T-helper 22 cell (primary cell): ENCODE results near the gene HNMT.
"Not testable (repeated sequence)": the region's sequence is repeated elsewhere in the genome, so short reads cannot be mapped to it uniquely, and the experiment has no call there.

Experiments used
- DNase-seq: peaks from one replicate; pipeline ENCODE4 v3.0.0-alpha.2; 2020; ENCODE audit warnings: low read depth

The HNMT gene

GRCh38 chr2:138012968-138013367 is 48.7 kb downstream of the HNMT start:
- no peak for DNase-seq

GRCh38 chr2:138013639-138014038 is 49.4 kb downstream of the HNMT start:
- no peak for DNase-seq

DNA sequence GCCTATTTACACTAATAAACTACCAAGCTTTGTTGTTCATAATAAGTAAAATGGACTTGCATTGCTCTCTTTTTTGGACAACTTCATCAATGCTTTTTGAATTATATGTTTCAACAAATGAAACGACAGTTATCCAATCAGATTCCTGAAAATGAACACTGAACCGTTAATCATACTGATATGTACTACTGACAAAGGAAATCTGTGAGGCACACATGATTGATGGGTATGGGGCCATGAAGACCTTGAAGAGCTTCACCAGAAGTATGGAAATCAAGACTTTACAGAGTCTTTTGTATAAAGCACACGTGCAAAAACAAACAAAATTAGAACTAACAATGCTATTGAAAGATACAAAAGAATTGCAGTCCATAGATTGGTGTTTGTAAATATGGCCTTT is 51.2 kb downstream of the HNMT start:
- DNase-seq = no peak

DNA sequence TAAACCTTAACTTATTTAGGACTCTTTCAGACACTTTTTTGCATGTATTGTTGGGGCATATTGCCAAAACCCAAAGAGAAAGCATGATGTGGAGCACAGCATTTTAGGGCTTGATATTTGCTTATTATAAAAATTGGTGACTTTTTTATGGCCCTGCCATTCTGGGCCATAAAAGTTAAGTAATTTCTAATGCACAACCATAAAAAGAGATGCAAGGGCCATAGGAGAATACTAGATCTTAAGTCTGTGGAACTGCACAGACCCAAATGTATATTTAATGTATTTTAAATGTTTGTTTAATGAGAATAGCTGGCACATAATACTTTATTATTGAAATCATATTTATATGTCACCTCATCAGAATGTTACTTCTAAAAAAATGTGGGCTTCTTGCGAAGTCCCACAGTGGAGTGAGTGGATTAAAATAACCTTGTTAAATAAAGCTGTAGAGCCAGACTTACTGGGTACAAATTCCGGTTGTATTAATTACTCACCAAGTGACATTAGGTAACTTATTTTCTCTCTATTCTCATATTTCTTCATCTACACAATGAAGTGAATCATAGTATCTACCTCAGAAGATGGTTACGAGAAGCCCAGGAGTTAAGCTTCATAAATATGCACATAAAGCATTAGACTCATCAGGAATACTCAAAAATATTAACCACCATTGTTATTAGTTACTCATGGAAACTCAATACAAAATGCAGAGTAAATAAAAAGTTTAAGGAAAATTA is 52.2 kb downstream of the HNMT start:
- no peak for DNase-seq

DNA sequence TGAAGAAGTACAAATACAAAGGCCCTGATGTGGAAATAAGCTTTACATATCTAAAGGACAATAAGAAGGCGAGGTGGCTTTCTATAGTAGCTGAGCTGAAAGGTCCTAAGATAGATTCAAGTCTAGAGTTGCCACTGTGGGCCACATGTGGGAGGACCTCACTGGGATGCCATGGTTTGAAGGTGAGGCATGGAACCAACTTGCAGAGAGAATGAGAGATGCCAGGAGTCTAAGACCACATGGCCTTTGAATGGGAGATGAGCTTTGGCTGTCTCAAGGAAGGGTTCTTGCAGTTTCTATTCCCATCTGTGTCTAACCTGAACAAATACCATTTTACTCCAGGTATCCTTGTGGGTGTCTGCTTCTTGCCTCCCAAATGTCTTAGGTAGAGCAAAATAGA is 53.6 kb downstream of the HNMT start:
- no peak for DNase-seq

DNA sequence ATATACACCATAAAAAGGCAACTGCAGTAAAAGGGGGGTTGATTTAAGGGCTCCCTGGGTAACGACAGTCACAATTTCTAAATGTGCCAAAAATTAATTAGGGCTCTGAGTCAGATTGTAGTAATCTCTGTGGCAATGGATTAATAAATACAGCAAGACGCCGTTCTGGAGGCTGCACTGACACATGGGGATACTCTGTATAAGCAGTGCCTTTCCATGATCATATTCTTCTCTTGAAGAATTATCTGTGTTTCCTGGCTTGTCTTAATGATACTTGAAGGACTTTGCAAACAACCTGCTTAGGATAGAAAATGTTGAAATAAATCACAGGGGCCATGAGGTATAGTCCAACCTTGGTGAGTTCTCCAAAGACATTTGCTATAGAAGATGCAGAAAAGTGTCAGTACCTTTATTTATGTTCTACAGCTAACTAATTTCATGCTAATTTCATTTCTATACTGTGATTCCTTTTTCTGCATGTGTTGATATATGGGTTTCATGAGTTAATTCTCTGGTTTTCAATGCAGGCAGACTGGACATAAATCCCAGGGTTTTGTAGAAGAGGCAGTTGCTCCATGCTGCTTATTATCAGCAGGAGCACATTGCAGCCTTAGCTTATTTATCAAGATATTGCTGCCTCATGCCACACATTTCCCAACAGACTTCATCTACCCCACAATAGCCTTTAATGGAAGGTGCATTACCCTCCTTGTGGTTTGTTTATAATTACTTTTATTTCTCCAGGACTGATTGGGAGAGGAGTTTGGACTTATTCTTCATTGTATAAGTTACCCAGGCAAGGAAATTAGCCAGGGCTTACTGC is 54.8 kb downstream of the HNMT start:
- DNase-seq = no peak

DNA sequence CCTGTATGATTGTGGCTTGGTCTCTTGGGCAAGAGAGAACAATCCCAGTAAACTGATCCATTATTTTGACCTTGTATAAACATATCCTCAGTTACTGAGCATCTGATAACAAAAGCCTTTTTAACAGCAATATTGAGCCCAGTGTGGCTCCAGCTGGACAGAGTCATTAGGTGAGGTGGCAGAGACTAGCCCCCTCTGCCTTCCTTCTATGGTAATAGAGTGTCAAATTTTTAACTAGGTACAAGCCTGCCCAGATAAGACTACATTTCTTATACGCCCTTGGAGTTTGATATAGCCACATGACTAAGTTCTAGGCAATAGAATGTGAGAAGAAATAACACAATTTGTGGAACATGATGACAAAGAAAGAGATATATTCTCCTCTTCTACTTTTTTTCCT is 56.2 kb downstream of the HNMT start:
- DNase-seq = no peak

GRCh38 chr2:138021154-138021553 is 56.9 kb downstream of the HNMT start:
- DNase-seq = no peak

DNA sequence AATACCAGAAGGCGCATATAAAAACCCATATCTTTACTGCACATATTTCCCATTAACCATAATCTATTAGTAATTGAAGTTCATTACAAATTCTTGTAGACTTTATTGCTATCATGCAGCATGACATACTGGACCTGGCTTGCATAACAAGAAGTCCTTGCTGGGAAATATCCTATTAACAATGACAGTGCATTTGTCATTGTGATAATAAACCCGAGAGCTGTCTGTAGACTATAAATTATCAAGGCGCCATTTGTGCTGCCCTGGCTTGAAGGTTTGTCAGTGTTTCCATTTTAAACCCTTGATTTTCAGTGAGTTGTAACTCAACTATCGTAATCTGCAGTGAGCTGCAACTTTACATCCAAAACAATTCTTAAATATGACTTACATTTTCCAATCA is 59.0 kb downstream of the HNMT start:
- no peak for DNase-seq

- DNase-seq = no peak
Observed at GRCh38 chr2:138023976-138024375, 59.7 kb downstream of the HNMT start.

DNA sequence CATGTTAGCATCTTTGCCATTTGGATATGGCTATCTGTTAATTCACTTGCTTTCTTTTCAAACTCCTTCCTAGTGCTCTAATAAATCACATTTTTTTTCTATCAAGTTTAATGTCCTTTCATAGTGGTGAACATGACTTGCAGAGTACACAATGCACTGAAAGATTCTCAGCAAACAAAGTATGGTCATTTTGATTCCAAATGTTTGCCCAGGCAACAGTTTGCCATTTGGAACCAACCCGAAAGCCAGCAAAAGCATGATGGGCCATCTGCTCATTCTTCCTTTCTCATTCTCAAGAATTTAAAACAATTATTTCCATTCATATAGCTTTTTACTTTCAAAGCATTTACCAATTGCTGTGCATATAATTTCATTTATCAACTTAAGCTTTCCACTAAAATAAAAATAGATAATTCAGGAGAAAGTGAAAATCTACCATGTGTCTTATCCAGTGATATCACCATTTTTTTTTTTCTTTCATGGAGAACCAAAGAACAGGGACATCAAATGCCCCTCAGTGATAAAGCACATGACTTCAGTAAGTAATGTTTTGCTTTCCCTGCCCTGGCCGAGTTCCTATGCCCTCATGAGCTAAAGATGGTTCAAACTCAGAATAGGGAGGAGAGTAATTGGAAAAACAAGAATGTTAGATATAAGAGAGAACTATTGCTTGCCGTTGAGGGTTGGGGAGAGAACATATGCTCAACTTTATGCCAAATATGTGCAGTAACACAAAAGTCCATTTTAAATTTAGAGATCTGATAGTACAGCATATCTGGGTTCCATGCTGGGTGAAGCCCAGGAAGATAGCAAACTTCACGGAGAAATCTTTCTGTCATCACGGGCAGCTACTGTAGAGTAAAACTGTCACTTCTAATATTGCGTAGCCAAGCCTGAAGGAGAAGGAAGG is 62.1 kb downstream of the HNMT start:
- DNase-seq = no peak

GRCh38 chr2:138028538-138028937 is 64.3 kb downstream of the HNMT start:
- no peak for DNase-seq

DNA sequence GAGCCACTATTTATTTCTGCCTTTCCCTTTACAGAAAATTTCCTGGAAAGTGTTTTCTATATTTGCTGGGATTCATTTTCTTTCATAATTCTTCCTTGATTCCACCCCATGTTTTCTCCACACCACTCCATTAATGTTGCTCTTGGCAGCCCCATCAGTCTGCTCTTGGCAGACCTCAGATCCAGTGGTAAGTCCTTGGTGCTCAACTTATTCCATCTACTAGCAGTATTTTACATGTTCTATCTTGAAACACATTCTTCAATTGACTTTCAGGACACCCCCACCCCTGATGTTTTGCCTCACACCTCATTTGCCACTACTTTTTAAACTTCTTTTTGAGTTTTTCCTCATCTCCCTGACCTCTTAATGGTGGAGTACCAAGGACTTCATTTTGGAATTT is 65.0 kb downstream of the HNMT start:
- no peak for DNase-seq

DNA sequence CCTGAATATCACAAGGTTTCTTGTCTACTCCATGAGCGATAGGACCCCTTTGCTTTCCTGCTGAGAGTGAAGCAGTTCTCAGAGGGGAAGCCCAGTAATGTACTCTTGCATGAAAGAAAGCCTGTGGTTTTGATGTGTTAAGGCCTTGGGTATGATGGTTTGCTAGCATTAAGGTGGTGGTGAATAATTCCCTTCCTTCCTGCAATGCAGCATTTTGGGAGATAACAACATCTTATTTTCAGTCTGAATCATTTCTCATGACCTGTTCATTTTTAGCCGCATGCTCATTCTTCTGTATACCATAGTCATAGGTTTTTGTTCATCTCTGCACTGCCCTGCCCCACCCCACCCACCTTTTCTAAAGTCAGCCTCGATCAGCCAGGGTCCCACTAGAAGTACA is 66.2 kb downstream of the HNMT start:
- DNase-seq = no peak

GRCh38 chr2:138032334-138032733 is 68.1 kb downstream of the HNMT start:
- DNase-seq = no peak

DNA sequence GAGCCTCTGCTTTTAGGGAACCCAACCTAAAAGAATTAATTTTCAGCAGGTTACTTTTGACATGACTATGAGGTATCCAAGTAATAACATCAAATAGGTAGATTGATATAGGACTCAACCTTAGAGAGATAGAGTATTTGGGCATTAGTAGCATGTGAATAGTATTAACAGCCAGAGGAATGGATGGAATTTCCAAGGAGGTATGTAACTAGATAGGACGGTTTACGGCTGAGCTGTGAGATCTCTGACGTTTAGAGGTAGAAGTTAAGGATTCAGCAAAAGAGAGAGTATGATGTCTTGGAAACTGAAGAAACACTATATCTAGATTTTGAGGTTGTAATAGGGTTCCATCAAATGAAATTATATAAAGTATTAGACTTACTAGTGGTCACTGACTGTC is 70.3 kb downstream of the HNMT start:
- no peak for DNase-seq

DNA sequence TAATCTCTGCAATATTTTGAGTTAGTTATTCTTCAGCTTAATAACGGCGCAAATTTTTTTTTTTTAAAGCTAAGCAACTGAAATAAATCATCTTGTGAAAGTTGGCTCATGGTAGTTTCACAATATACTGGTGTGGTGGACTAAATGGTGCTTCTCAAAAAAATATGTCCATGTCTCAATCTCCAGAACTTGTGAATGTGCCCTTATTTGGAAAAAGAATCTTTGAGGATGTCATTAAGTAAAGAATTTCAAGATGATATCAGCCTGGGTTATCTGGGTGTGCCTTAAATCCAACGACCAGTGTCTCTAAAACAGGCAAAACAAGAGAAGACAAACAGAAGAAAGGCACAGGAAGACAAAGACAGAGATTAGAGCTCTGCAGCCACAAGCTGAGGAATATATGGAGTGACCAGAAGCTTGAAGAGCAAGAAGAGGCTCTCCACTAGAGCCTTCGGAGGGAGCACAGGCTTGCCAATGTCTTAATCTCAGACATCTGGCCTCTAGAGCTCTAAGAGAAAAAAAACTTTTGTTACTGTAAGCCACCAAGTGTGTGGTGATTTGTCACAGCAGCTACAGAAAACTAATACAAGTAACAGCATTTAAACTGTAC is 71.4 kb downstream of the HNMT start:
- no peak for DNase-seq

DNA sequence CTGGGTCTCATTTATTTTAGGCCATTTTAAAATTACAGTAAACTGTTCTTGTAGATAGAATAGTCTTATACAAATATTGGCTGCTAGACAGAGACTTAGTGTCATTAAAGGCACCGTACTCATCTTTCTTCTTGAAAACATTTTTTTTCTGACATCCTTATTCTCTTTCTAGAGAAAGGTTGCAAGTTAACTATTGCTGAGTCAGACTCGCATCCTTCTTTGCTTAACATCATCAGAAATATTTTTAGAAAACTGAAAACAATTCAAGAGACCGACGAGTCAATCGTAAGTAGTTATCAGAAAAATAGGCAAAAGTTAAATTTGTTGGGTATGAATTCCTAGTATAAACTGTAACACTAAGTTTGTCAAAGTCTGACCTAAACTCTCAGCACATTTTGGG is 72.2 kb downstream of the HNMT start:
- DNase-seq = no peak

DNA sequence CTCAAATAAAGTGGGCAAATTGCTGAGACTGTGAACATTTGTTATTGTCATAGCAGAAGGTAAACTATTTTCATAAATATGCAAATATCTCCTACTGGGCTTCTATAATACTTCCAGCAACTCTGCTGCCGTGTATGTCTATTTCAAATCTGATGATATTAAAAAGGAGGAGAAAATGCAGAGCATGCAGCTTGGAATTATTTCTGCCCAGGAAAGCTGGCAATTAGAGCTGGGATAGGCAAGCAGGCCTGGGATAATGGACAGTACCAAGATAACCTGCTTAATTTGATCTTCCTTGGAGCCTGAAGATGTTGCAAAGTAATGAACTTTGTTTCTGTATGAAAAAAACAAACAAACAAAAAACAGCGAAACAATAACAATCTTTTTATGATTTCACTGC is 72.8 kb downstream of the HNMT start:
- no peak for DNase-seq

- DNase-seq = no peak
Observed at GRCh38 chr2:138040616-138041015, 76.3 kb downstream of the HNMT start.

DNA sequence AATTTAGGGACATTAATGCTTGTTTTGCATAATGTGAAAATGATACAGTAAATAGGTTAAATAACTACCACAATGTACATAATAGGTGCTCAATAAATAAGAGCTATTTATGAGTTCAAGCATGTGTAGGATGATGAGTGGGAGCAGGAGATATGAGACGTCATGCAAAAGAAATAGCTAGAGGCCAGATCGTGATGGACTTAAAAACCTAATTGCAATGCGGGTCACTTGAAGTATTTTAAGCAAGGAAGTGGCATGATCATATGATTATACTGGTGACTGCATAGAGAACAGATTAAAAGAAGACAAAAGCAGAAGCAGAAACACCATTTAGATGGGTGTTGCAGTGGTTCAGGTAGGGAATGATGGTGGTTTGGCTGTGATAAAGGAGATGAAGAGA is 78.0 kb downstream of the HNMT start:
- DNase-seq = no peak

DNA sequence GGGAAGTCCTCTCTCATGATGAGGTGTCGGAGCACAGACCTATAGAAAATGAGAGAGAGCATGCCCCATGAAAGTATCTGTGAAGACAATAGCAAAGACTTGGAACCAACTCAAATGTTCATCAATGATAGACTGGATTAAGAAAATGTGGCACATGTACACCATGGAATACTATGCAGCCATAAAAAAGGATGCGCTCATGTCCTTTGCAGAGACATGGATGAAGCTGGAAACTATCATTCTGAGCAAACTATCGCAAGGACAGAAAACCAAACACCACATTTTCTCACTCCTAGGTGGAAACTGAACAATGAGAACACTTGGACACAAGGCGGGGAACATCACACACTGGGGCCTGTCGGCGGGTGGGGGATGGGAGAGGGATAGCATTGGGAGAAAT is 79.3 kb downstream of the HNMT start:
- DNase-seq = not testable (repeated sequence)
